NCI-H1436 (cell line): ENCODE measurements around the gene SSUH2.
"Not testable (repeated sequence)": the region's sequence is repeated elsewhere in the genome, so short reads cannot be mapped to it uniquely, and the experiment has no call there.

Experiments
- DNase-seq: peaks from one replicate; lab custom pipeline; 2025; lab: John Stamatoyannopoulos, UW

SSUH2 gene

GRCh38 chr3:8608791-8609467 lies 35.7 kb downstream of the SSUH2 start:
- DNase-seq: no peak

GRCh38 chr3:8608041-8608790 lies 36.4 kb downstream of the SSUH2 start:
- no peak for DNase-seq

GRCh38 chr3:8607234-8608040 lies 37.2 kb downstream of the SSUH2 start:
- no peak for DNase-seq

- DNase-seq: no peak
Measured at GRCh38 chr3:8606701-8607231, 37.8 kb downstream of the SSUH2 start.

GRCh38 chr3:8604988-8605387 lies 39.6 kb downstream of the SSUH2 start:
- no peak for DNase-seq

GRCh38 chr3:8604006-8604405 lies 40.6 kb downstream of the SSUH2 start:
- no peak for DNase-seq

- no peak for DNase-seq
Measured at GRCh38 chr3:8603115-8603710, 41.4 kb downstream of the SSUH2 start.

- no peak for DNase-seq
Measured at GRCh38 chr3:8600457-8600856, 44.1 kb downstream of the SSUH2 start.

GRCh38 chr3:8599146-8599545 lies 45.5 kb downstream of the SSUH2 start:
- no peak for DNase-seq

- no peak for DNase-seq
Measured at GRCh38 chr3:8597219-8597853, 47.3 kb downstream of the SSUH2 start.

- no peak for DNase-seq
Measured at GRCh38 chr3:8596321-8597218, 48.0 kb downstream of the SSUH2 start.

- DNase-seq: no peak
Measured at GRCh38 chr3:8595695-8596115, 48.9 kb downstream of the SSUH2 start.

GRCh38 chr3:8595252-8595651 lies 49.3 kb downstream of the SSUH2 start:
- DNase-seq: no peak

- DNase-seq: no peak
Measured at GRCh38 chr3:8593021-8593827, 51.4 kb downstream of the SSUH2 start.

GRCh38 chr3:8589880-8590556 lies 54.6 kb downstream of the SSUH2 start:
- DNase-seq: no peak

GRCh38 chr3:8584661-8585060 lies 59.9 kb downstream of the SSUH2 start:
- no peak for DNase-seq

GRCh38 chr3:8581806-8582445 lies 62.7 kb downstream of the SSUH2 start:
- DNase-seq: no peak

GRCh38 chr3:8581373-8581772 lies 63.2 kb downstream of the SSUH2 start:
- no peak for DNase-seq

GRCh38 chr3:8580434-8580833 lies 64.2 kb downstream of the SSUH2 start:
- not testable (repeated sequence) for DNase-seq
